ENCODE data around the gene CACNA1S. TPM values are rescaled to one million over a fixed set of nuclear protein-coding genes. Genes with fewer than 3 reads are reported as not detected.

Gene CACNA1S
- total RNA-seq, 1 experiment from 2014 or later, result 0.02 TPM

DNA sequence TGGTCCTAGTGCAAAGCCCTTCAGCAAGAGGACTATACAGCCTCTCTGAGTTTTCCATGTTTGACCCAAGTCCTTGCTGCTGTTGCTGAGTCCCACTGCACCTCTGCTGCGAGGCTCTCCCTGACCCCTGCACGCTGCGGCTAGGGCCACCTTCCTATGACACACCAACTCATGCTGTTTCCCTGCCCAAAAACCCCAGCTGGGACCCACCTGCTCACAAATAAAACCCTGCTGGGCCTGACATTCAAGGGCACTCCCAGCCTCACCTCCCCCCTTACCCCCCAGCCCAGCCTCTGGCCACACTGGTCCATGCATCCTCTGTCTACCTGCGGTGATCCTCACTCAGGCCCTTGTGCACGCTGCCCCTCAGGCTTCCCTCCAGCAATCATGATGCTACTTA lies 27.1 kb upstream of the CACNA1S start:
- no peaks in the 10 kb centered on the region for H3K9me3 Mint-ChIP-seq
- ChIA-PET POLR2A (no interaction called here), CTCF (no interaction called here)
- ATAC-seq, result no peak
- H3K4me3 Mint-ChIP-seq, result no peak overlapping the region
- peaks cover 52% of the 10 kb centered on the region for H3K36me3 Mint-ChIP-seq
- no peaks in the 10 kb centered on the region for H3K27me3 Mint-ChIP-seq (ENCODE audit: low read depth)
- DNase-seq (ENCODE audit: low spot score), result no peak
- no peak overlapping the region for H3K27ac Mint-ChIP-seq
- TF ChIP-seq NFE2L1 (CRISPR knock-in tag; IDR thresholded peaks at IDR 0.05) (no peak), TEAD4 (CRISPR knock-in tag; IDR thresholded peaks at IDR 0.05) (no peak)
- H3K4me1 Mint-ChIP-seq, result no peaks in the 10 kb centered on the region

- DNase-seq (ENCODE audit: low spot score), result no peak
- Mint-ChIP-seq H3K27me3 (ENCODE audit: low read depth) (no peaks in the 10 kb centered on the region; the same call in 1 of the 2 replicates), H3K4me3 (no peak overlapping the region), H3K4me1 (no peaks in the 10 kb centered on the region), H3K36me3 (peaks cover 48% of the 10 kb centered on the region), H3K9me3 (no peaks in the 10 kb centered on the region), H3K27ac (no peak overlapping the region)
- TF ChIP-seq, protein P1, sequence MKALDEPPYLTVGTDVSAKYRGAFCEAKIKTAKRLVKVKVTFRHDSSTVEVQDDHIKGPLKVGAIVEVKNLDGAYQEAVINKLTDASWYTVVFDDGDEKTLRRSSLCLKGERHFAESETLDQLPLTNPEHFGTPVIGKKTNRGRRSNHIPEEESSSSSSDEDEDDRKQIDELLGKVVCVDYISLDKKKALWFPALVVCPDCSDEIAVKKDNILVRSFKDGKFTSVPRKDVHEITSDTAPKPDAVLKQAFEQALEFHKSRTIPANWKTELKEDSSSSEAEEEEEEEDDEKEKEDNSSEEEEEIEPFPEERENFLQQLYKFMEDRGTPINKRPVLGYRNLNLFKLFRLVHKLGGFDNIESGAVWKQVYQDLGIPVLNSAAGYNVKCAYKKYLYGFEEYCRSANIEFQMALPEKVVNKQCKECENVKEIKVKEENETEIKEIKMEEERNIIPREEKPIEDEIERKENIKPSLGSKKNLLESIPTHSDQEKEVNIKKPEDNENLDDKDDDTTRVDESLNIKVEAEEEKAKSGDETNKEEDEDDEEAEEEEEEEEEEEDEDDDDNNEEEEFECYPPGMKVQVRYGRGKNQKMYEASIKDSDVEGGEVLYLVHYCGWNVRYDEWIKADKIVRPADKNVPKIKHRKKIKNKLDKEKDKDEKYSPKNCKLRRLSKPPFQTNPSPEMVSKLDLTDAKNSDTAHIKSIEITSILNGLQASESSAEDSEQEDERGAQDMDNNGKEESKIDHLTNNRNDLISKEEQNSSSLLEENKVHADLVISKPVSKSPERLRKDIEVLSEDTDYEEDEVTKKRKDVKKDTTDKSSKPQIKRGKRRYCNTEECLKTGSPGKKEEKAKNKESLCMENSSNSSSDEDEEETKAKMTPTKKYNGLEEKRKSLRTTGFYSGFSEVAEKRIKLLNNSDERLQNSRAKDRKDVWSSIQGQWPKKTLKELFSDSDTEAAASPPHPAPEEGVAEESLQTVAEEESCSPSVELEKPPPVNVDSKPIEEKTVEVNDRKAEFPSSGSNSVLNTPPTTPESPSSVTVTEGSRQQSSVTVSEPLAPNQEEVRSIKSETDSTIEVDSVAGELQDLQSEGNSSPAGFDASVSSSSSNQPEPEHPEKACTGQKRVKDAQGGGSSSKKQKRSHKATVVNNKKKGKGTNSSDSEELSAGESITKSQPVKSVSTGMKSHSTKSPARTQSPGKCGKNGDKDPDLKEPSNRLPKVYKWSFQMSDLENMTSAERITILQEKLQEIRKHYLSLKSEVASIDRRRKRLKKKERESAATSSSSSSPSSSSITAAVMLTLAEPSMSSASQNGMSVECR (CRISPR knock-in tag; IDR thresholded peaks at IDR 0.05; ENCODE audit: borderline replicate concordance), result no peak
- TF ChIP-seq PRDM15 (CRISPR knock-in tag; IDR thresholded peaks at IDR 0.05), result no peak
- TF ChIP-seq E2F5 (CRISPR knock-in tag; IDR thresholded peaks at IDR 0.05), result no peak
- TF ChIP-seq, protein P2, sequence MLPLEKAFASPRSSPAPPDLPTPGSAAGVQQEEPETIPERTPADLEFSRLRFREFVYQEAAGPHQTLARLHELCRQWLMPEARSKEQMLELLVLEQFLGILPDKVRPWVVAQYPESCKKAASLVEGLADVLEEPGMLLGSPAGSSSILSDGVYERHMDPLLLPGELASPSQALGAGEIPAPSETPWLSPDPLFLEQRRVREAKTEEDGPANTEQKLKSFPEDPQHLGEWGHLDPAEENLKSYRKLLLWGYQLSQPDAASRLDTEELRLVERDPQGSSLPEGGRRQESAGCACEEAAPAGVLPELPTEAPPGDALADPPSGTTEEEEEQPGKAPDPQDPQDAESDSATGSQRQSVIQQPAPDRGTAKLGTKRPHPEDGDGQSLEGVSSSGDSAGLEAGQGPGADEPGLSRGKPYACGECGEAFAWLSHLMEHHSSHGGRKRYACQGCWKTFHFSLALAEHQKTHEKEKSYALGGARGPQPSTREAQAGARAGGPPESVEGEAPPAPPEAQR (CRISPR knock-in tag; IDR thresholded peaks at IDR 0.05), result no peak
- TF ChIP-seq ZBTB21 (CRISPR knock-in tag; IDR thresholded peaks at IDR 0.05; ENCODE audit: borderline replicate concordance), result no peak
- TF ChIP-seq ESRRA (CRISPR knock-in tag; IDR thresholded peaks at IDR 0.05; ENCODE audit: borderline replicate concordance), result no peak
- no peak for TF ChIP-seq ZBTB43 (CRISPR knock-in tag; IDR thresholded peaks at IDR 0.05)
- CTCF ChIA-PET, result interaction anchor here (0.7 to 1.3 kb wide), 3 partner anchors 12 to 159 kb away, joined by 3 to 10 read pairs (median 4); partner anchors contain the start of gene ASCL5
- no peak for ATAC-seq
- POLR2A ChIA-PET, result no interaction called here
These were observed 26.1 kb upstream of the CACNA1S start for GRCh38 chr1:201138311-201138840.

Data from WTC11 (cell line).